Panc1 (cell line): Measurements from ENCODE around the gene ENGASE. TPM values are rescaled to one million over a fixed set of nuclear protein-coding genes. Genes with fewer than 3 reads are reported as not detected.

Source experiments
- ATAC-seq: fragments of 200-7000 bp; cut with Tn5 transposase; 2 replicates; pipeline ENCODE4 v1.9.1; 2020; ENCODE audit warnings: mild to moderate bottlenecking, moderate library complexity
- BruUV-seq: library from RNA; stranded (reverse); fragments of 400-500 nt; replicated peaks from 2 replicates; lab custom pipeline; 2021; lab: Mats Ljungman, UMichigan
- CTCF ChIA-PET: fragments of 300-600 bp; sonication (Branson Sonifier 250); formaldehyde crosslinking; loops from one replicate; lab custom pipeline; 2022; ENCODE audit warnings: antibody characterized with exemption; lab: Charles Lee
- POLR2A ChIA-PET: fragments of 300-600 bp; sonication (Branson Sonifier 250); formaldehyde crosslinking; loops from one replicate; lab custom pipeline; 2022; ENCODE audit warnings: antibody characterized with exemption; lab: Charles Lee
- DNase-seq: peaks from one replicate; pipeline ENCODE4 v3.0.0-alpha.2; 2010; ENCODE audit warnings: low read depth, low spot score
- H3K27ac ChIP-seq: 2 replicates; pipeline ENCODE4 v1.5.1; 2011; ENCODE audit warnings: mild to moderate bottlenecking, low read length, inconsistent platforms
- H3K27me3 ChIP-seq: fragments of 200-500 bp; sonication (Bioruptor generic); 2 replicates; pipeline ENCODE4 v1.6.0; 2014; ENCODE audit warnings: low read length, inconsistent platforms; ENCODE audit not compliant: control insufficient read depth, insufficient read depth
- H3K36me3 ChIP-seq: fragments of 200-500 bp; sonication (Bioruptor generic); 2 replicates; pipeline ENCODE4 v1.5.1; 2014; ENCODE audit warnings: inconsistent platforms, mild to moderate bottlenecking, low read length, moderate library complexity; ENCODE audit not compliant: control insufficient read depth, insufficient read depth
- H3K4me1 ChIP-seq: 2 replicates; pipeline ENCODE4 v1.5.1; 2011; ENCODE audit warnings: inconsistent platforms, mild to moderate bottlenecking, low read length, moderate library complexity; ENCODE audit not compliant: control insufficient read depth, insufficient read depth
- H3K4me3 ChIP-seq, 2 experiments: 2 replicates each; pipeline ENCODE4 v1.5.1; 2011 to 2012; ENCODE audit warnings: low read depth in 2 of 2, low read length in 2 of 2, mild to moderate bottlenecking in 2 of 2, inconsistent platforms in 1 of 2, moderate library complexity in 1 of 2
- H3K9me3 ChIP-seq: fragments of 200-500 bp; sonication (Bioruptor generic); 2 replicates; pipeline ENCODE4 v1.5.1; 2014; ENCODE audit warnings: low read depth, mild to moderate bottlenecking, inconsistent platforms, low read length, moderate library complexity; ENCODE audit not compliant: control insufficient read depth, insufficient read depth
- CTCF ChIP-seq: fragments of 450-650 bp; IDR thresholded peaks from 2 replicates; pipeline ENCODE4 v1.5.1; 2017; ENCODE audit warnings: mild to moderate bottlenecking
- POLR2AphosphoS5 ChIP-seq: IDR thresholded peaks from 2 replicates; pipeline ENCODE4 v1.6.1; 2012; ENCODE audit warnings: mild to moderate bottlenecking, low read depth, low read length, moderate library complexity
- REST ChIP-seq, 2 experiments: IDR thresholded peaks; 2 replicates each; pipeline ENCODE4 v1.6.1; 2011 to 2012; ENCODE audit warnings: low read depth in 2 of 2, control low read depth in 1 of 2, low read length in 1 of 2, mild to moderate bottlenecking in 1 of 2, moderate library complexity in 1 of 2; ENCODE audit not compliant: insufficient read depth in 1 of 2
- SIN3A ChIP-seq: IDR thresholded peaks from 2 replicates; pipeline ENCODE4 v1.6.1; 2012; ENCODE audit warnings: low read depth, mild to moderate bottlenecking, low read length, moderate library complexity, borderline replicate concordance; ENCODE audit not compliant: insufficient read depth
- TCF7L2 ChIP-seq: IDR thresholded peaks from 2 replicates; pipeline ENCODE4 v1.6.1; 2011; ENCODE audit warnings: mild to moderate bottlenecking, low read depth, low read length, inconsistent platforms
- in situ Hi-C: cut with HindIII; loops from 2 replicates; pipeline ENCODE4 v1.10.0; 2016; ENCODE audit warnings: low sequenced_read_pairs, low pct_unique_long_range_greater_than_20kb
- intact Hi-C: fragments of 100-400 bp; cut with micrococcal nuclease; formaldehyde crosslinking; loops from one replicate; pipeline ENCODE4 v1.10.0; 2022; ENCODE audit not compliant: unreplicated experiment
- total RNA-seq: library from RNA; stranded (reverse); gene quantifications from one replicate; pipeline ENCODE4 v1.2.1, GENCODE V29; 2021; ENCODE audit not compliant: unreplicated experiment

The ENGASE gene
- total RNA-seq, 1 experiment from 2014 or later = 32.3 TPM

GRCh38 chr17:79081571-79082276 is 7.1 kb downstream of the ENGASE start:
- no peak for ATAC-seq
- POLR2A ChIA-PET = no interaction called here
- no peak for DNase-seq
- intact Hi-C loops (no loop called here), in situ Hi-C loops (no loop called here)
- Histone ChIP-seq H3K4me3 (no peak overlapping the region), H3K4me1 (no peaks in the 10 kb centered on the region), H3K27me3 (no peaks in the 10 kb centered on the region), H3K9me3 (no peaks in the 10 kb centered on the region), H3K27ac (no peak overlapping the region), H3K36me3 (no peaks in the 10 kb centered on the region)
- CTCF ChIA-PET = interaction anchor here (1.1 to 1.5 kb wide), 3 partner anchors 14 to 306 kb away, joined by 3 to 10 read pairs (median 3); no protein-coding TSS in a partner anchor
- no TSS peak for BruUV-seq
- no peak for TF ChIP-seq REST (IDR thresholded peaks at IDR 0.05; ENCODE audit: insufficient read depth in 1 of 2, low read depth in 2 of 2, low read length in 1 of 2)

- intact Hi-C loops = no loop called here
- no peak for TF ChIP-seq REST (IDR thresholded peaks at IDR 0.05; ENCODE audit: insufficient read depth in 1 of 2, low read depth in 2 of 2, low read length in 1 of 2)
- TF ChIP-seq SIN3A = no peak
- TF ChIP-seq POLR2AphosphoS5 = no peak
- TF ChIP-seq CTCF = peak; percentile 97
- TF ChIP-seq TCF7L2 = no peak
- CTCF ChIA-PET = interaction anchor here (0.7 to 1.5 kb wide), 3 partner anchors 15 to 90 kb away, joined by 3 read pairs; no protein-coding TSS in a partner anchor
- no TSS peak for BruUV-seq
- Histone ChIP-seq H3K27me3 (no peaks in the 10 kb centered on the region), H3K4me1 (no peaks in the 10 kb centered on the region), H3K4me3 (no peak overlapping the region), H3K9me3 (no peaks in the 10 kb centered on the region), H3K36me3 (no peaks in the 10 kb centered on the region), H3K27ac (no peak overlapping the region)
- ATAC-seq (peak; percentile 63), DNase-seq (no peak)
- POLR2A ChIA-PET = no interaction called here
- in situ Hi-C loops = no loop called here
Measured at GRCh38 chr17:79082311-79083190, 7.9 kb downstream of the ENGASE start.
